K562 (cell line): ENCODE measurements around the gene VHLL. TPM values are rescaled to one million over a fixed set of nuclear protein-coding genes. Genes with fewer than 3 reads are reported as not detected.

Source experiments
- ATAC-seq: fragments of 200-7000 bp; cut with Tn5 transposase; 3 replicates; pipeline ENCODE4 v1.9.1; 2020; ENCODE audit warnings: moderate library complexity
- Bru-seq: library from RNA; stranded (reverse); fragments of 400-500 nt; gene quantifications from one replicate; lab custom pipeline; 2021; lab: Mats Ljungman, UMichigan
- BruChase-seq, 2 experiments: library from RNA; stranded (reverse); fragments of 400-500 nt; gene quantifications; one replicate each; lab custom pipeline; 2021; lab: Mats Ljungman, UMichigan
- BruUV-seq: library from RNA; stranded (reverse); fragments of 400-500 nt; replicated peaks from 2 replicates; lab custom pipeline; 2021; lab: Mats Ljungman, UMichigan
- CTCF ChIA-PET: fragments of 300-600 bp; formaldehyde crosslinking; extraction: SDS; loops from one replicate; lab custom pipeline; 2021; ENCODE audit warnings: low intra/inter-chr PET ratio; lab: Yijun Ruan, JAX
- POLR2A ChIA-PET: fragments of 300-600, 350-650 bp; sonication (Branson Sonifier 250); formaldehyde crosslinking; extraction: SDS; loops from one replicate; lab custom pipeline; 2021; ENCODE audit warnings: antibody characterized with exemption, inconsistent platforms; lab: Yijun Ruan, JAX
- DNase-seq, 4 experiments: peaks; one replicate each; pipeline versions ENCODE4 v3.0.0 to v3.0.0-alpha.2; 2011 to 2018; ENCODE audit warnings: low spot score in 3 of 4, mixed read lengths in 3 of 4; ENCODE audit errors: extremely low read depth in 1 of 4
- FAIRE-seq: peaks from 2 replicates; lab custom pipeline; 2011; peaks lifted over from hg19 to GRCh38; lab: Jason Lieb, UNC
- H2AFZ ChIP-seq: 2 replicates; pipeline ENCODE4 v1.6.0; 2011; ENCODE audit warnings: low read depth, low read length, control low read depth, inconsistent platforms
- H3K27ac ChIP-seq: fragments of 200-600 bp; 3 replicates; pipeline ENCODE4 v1.8.0; 2011; ENCODE audit warnings: low read depth, mild to moderate bottlenecking, control low read depth, inconsistent platforms, low read length, moderate library complexity, mixed read lengths; ENCODE audit errors: extremely low read depth
- H3K27me3 ChIP-seq, 2 experiments: fragments of 300-600 bp in 1 of 2; 2 replicates in 1 of 2; 3 replicates in 1 of 2; pipeline versions ENCODE4 v1.6.0 to v1.8.0; 2011; ENCODE audit warnings: inconsistent platforms in 2 of 2, low read length in 2 of 2, mild to moderate bottlenecking in 1 of 2, mixed read lengths in 1 of 2, moderate library complexity in 1 of 2; ENCODE audit not compliant: control insufficient read depth in 2 of 2, insufficient read depth in 2 of 2
- H3K36me3 ChIP-seq: fragments of 300-600 bp; 3 replicates; pipeline ENCODE4 v1.8.0; 2011; ENCODE audit warnings: mild to moderate bottlenecking, low read length, inconsistent platforms; ENCODE audit not compliant: control insufficient read depth, insufficient read depth
- H3K4me1 ChIP-seq, 2 experiments: fragments of 200-600 bp in 1 of 2; replicated peaks in 1 of 2; 2 replicates in 1 of 2; 3 replicates in 1 of 2; pipeline versions ENCODE4 v1.5.1 to v1.8.0; 2011; ENCODE audit warnings: inconsistent platforms in 2 of 2, low read length in 2 of 2, mild to moderate bottlenecking in 1 of 2, mixed read lengths in 1 of 2, moderate library complexity in 1 of 2; ENCODE audit not compliant: control insufficient read depth in 2 of 2, insufficient read depth in 2 of 2
- H3K4me2 ChIP-seq: 2 replicates; pipeline ENCODE4 v1.6.1; 2011; ENCODE audit warnings: low read length, control low read depth, inconsistent platforms, mixed read lengths; ENCODE audit not compliant: insufficient read depth
- H3K4me3 ChIP-seq: fragments of 200-600 bp; sonication (generic), shearing (Covaris generic); 2 replicates; pipeline ENCODE4 v1.5.1; 2016; ENCODE audit warnings: control low read depth, inconsistent platforms
- H3K79me2 ChIP-seq: fragments of 200-600 bp; 3 replicates; pipeline ENCODE4 v1.8.0; 2011; ENCODE audit warnings: low read length, inconsistent platforms; ENCODE audit not compliant: control insufficient read depth, insufficient read depth
- H3K9ac ChIP-seq, 2 experiments: 2 replicates each; pipeline versions ENCODE4 v1.6.0 to v1.6.1; 2011; ENCODE audit warnings: low read depth in 2 of 2, low read length in 2 of 2, control low read depth in 1 of 2, inconsistent platforms in 1 of 2, mild to moderate bottlenecking in 1 of 2, mixed read lengths in 1 of 2; ENCODE audit not compliant: insufficient read depth in 1 of 2
- H3K9me1 ChIP-seq: one replicate; pipeline ENCODE4 v1.6.0; 2011; ENCODE audit warnings: inconsistent platforms, mild to moderate bottlenecking, low read length, moderate library complexity; ENCODE audit not compliant: control insufficient read depth, insufficient read depth
- H3K9me3 ChIP-seq: replicated peaks from 2 replicates; pipeline ENCODE4 v1.5.1; 2011; ENCODE audit warnings: low read depth, low read length, inconsistent platforms; ENCODE audit not compliant: control insufficient read depth, insufficient read depth
- H4K20me1 ChIP-seq: replicated peaks from 2 replicates; pipeline ENCODE4 v1.6.1; 2011; ENCODE audit warnings: low read length, inconsistent platforms, mixed read lengths; ENCODE audit not compliant: control insufficient read depth, insufficient read depth
- BCL6 ChIP-seq: fragments of 250-450 bp; sonication (Bioruptor Pico); IDR thresholded peaks from 2 replicates; pipeline ENCODE4 v1.4.0; 2020
- NUFIP1 ChIP-seq: fragments of 450-650 bp; IDR thresholded peaks from 2 replicates; pipeline ENCODE4 v1.6.1; 2018; ENCODE audit not compliant: partially characterized antibody
- RBM34 ChIP-seq: fragments of 200-400 bp; formaldehyde crosslinking; IDR thresholded peaks from 2 replicates; pipeline ENCODE4 v1.6.1; 2018; ENCODE audit warnings: low read length, borderline replicate concordance; ENCODE audit not compliant: insufficient read depth
- RCOR1 ChIP-seq, 2 experiments: IDR thresholded peaks; 2 replicates each; pipeline ENCODE4 v1.6.1; 2012; ENCODE audit warnings: low read depth in 2 of 2, low read length in 2 of 2, borderline replicate concordance in 1 of 2, improper control_type of control experiment in 1 of 2
- ZNF197 ChIP-seq: fragments of 200-800 bp; sonication (Bioruptor generic); IDR thresholded peaks from 2 replicates; pipeline ENCODE4 v1.6.1; 2016; ENCODE audit warnings: low read depth, missing genetic modification characterization, missing compliant biosample characterization
- WGBS: fragments of 100-300 bp; shearing (Covaris generic); methylation state at CpG from one replicate; pipeline ENCODE4 v1.1.6; 2016; ENCODE audit warnings: low coverage, mixed read lengths; ENCODE audit not compliant: insufficient coverage; ENCODE audit errors: missing lambda C conversion rate; 5-methylcytosine and 5-hydroxymethylcytosine counted together
- in situ Hi-C: fragments of 300-500 bp; cut with MboI; formaldehyde crosslinking; loops from 4 replicates; pipeline ENCODE4 v1.15.0; 2018; ENCODE audit warnings: inconsistent platforms, mixed read lengths
- intact Hi-C: fragments of 100-400 bp; cut with micrococcal nuclease; formaldehyde crosslinking; loops from 2 replicates; pipeline ENCODE4 v1.14.2; 2022
- long read RNA-seq, 3 experiments: library from polyadenylated mRNA in 2 of 3; library from RNA in 1 of 3; unstranded in 2 of 3; stranded (forward) in 1 of 3; transcript quantifications; one replicate each; pipeline ENCODE4 v2.0.0, GENCODE V29; 2019 to 2022
- polyA minus RNA-seq, 3 experiments: library from RNA; depleted of rRNA, polyadenylated mRNA; stranded (reverse); fragments of >200 nt; gene quantifications; 2 replicates each; pipeline ENCODE4 v1.2.3, GENCODE V29; 2011
- polyA plus RNA-seq, 8 experiments: library from polyadenylated mRNA; depleted of rRNA in 4 of 8; stranded (reverse) in 5 of 8; unstranded in 3 of 8; fragments of >200 nt; fragmentation: Nextera tagmentation in 2 of 8; fragmentation: Illumina TruSeq in 1 of 8; extraction: Ambion mirVana in 2 of 8; extraction: Trizol in 1 of 8; gene quantifications; 2 replicates each; pipeline versions ENCODE4 v1.2.1 to v1.2.3, GENCODE V29; 2011 to 2014; ENCODE audit warnings: inconsistent platforms in 1 of 8, missing spikeins in 1 of 8
- total RNA-seq, 7 experiments: library from RNA; depleted of rRNA in 6 of 7; stranded (reverse); fragments of >200 nt in 6 of 7; fragmentation: Illumina TruSeq in 2 of 7; extraction: Trizol in 2 of 7; gene quantifications; 2 replicates each; pipeline versions ENCODE4 v1.2.1 to v1.2.3, GENCODE V29; 2011 to 2021; ENCODE audit warnings: low replicate concordance in 1 of 7

Gene VHLL
- total RNA-seq (2011; cell fraction: chromatin; rRNA removed; ENCODE audit: low replicate concordance) = 1.3 TPM in 1 of 2 replicates, not detected in the other
- total RNA-seq (2011; cell fraction: nucleolus; rRNA removed) = not detected in 2 replicates
- total RNA-seq (2011; cell fraction: nucleoplasm; rRNA removed) = 0.66 TPM in 1 of 2 replicates, not detected in the other
- total RNA-seq (2014; rRNA removed) (not detected in 2 replicates), total RNA-seq (2014; rRNA removed; fragmentation: Illumina TruSeq; extraction: Trizol) (not detected in 2 replicates), total RNA-seq (2015; rRNA removed; fragmentation: Illumina TruSeq; extraction: Trizol) (not detected in 2 replicates), total RNA-seq (2021) (not detected in 2 replicates), polyA plus RNA-seq (2011; rRNA removed) (not detected in 2 replicates), polyA plus RNA-seq (2014; fragmentation: Illumina TruSeq; extraction: Trizol) (not detected in 2 replicates), polyA plus RNA-seq (2014; fragmentation: Nextera tagmentation; extraction: Ambion mirVana) (not detected), polyA plus RNA-seq (2014; rRNA removed) (not detected in 2 replicates), polyA minus RNA-seq (2011; rRNA and poly(A)+ RNA removed) (not detected in 2 replicates), Bru-seq, nascent RNA (percentile 20 among the genes with signal in this experiment), BruChase-seq, experiment 1, labeled RNA remaining after a 2-hour chase (percentile 50 among the genes with signal in this experiment), BruChase-seq, experiment 2, labeled RNA remaining after a 6-hour chase (percentile 55 among the genes with signal in this experiment)
- polyA plus RNA-seq (2011; cell fraction: cytosol; rRNA removed) = not detected in 2 replicates
- polyA plus RNA-seq (2011; cell fraction: nucleus; rRNA removed) = not detected in 2 replicates
- not detected in 2 replicates for polyA plus RNA-seq (2012)
- not detected in 2 replicates for polyA minus RNA-seq (2011; cell fraction: cytosol; rRNA and poly(A)+ RNA removed)
- not detected in 2 replicates for polyA minus RNA-seq (2011; cell fraction: nucleus; rRNA and poly(A)+ RNA removed)
- long read RNA-seq, experiment 1 = 0 reads
- long read RNA-seq, experiment 2 = 0 reads
- long read RNA-seq, experiment 3 = 0 reads

GRCh38 chr1:156298852-156299357 lies at the start of gene VHLL:
VHLL (minus strand) TSS chr1:156299307; CDS start chr1:156299189, 118 bp downstream.
- DNase-seq (no peak), ATAC-seq (no peak), FAIRE-seq (no peak)
- WGBS = 43% methylated on average over 19 of the region's 19 CpGs
- Histone ChIP-seq H3K9ac (peak within 1 kb of the TSS in 1 of 2 experiments; percentile 39; a peak in 1 of 4 replicates), H3K4me2 (no peak within 1 kb of the TSS), H3K27ac (no peak within 1 kb of the TSS), H3K4me1 (peaks cover 7 to 17% of the 10 kb centered on the region in 2 experiments; a peak in 4 of 5 replicates), H3K79me2 (no peaks in the 10 kb centered on the region), H3K4me3 (no peak within 1 kb of the TSS), H2AFZ (no peak within 1 kb of the TSS), H3K36me3 (no peaks in the 10 kb centered on the region; the same call in 2 of the 3 replicates), H4K20me1 (no peaks in the 10 kb centered on the region), H3K27me3 (peaks cover 0 to 2% of the 10 kb centered on the region in 2 experiments; a peak in 1 of 5 replicates), H3K9me3 (no peaks in the 10 kb centered on the region), H3K9me1 (no peaks in the 10 kb centered on the region)
- intact Hi-C loops = no loop called here
- CTCF ChIA-PET = no interaction called here
- TF ChIP-seq BCL6 (CRISPR knock-in tag) = no peak
- TF ChIP-seq RBM34 = no peak
- TF ChIP-seq NUFIP1 = no peak
- TF ChIP-seq ZNF197 = no peak
- no peak for TF ChIP-seq RCOR1 (IDR thresholded peaks at IDR 0.05; ENCODE audit: borderline replicate concordance in 1 of 2, low read depth in 2 of 2, low read length in 2 of 2)
- BruUV-seq = no TSS peak
- POLR2A ChIA-PET = interaction anchor here (0.7 to 2.0 kb wide), 3 partner anchors 12 to 17 kb away, joined by 3 to 11 read pairs (median 3); partner anchors contain the start of genes SMG5 and TMEM79
- in situ Hi-C loops = no loop called here
